ENCODE results near the gene CIP2A. TPM values are rescaled to one million over a fixed set of nuclear protein-coding genes. Genes with fewer than 3 reads are reported as not detected.

Gene CIP2A
- total RNA-seq, 1 donor from 2014 or later = 7.1 TPM

- DNase-seq (ENCODE audit: low spot score) = no peak
Measured at GRCh38 chr3:108510496-108510895, 78.7 kb downstream of the CIP2A start, which contains the start of gene MYH15. Gene MYH15, minus strand, starts transcription at chr3:108510596. Its CDS starts 66 bp downstream, at chr3:108510530.

- no peak for DNase-seq (ENCODE audit: low spot score)
Measured at GRCh38 chr3:108509871-108510270, 79.4 kb downstream of the CIP2A start.

GRCh38 chr3:108509263-108509662 lies 80.0 kb downstream of the CIP2A start:
- DNase-seq (ENCODE audit: low spot score) = no peak

GRCh38 chr3:108507902-108508301 lies 81.3 kb downstream of the CIP2A start:
- no peak for DNase-seq (ENCODE audit: low spot score)

GRCh38 chr3:108505811-108506210 lies 83.4 kb downstream of the CIP2A start:
- no peak for DNase-seq (ENCODE audit: low spot score)

DNA sequence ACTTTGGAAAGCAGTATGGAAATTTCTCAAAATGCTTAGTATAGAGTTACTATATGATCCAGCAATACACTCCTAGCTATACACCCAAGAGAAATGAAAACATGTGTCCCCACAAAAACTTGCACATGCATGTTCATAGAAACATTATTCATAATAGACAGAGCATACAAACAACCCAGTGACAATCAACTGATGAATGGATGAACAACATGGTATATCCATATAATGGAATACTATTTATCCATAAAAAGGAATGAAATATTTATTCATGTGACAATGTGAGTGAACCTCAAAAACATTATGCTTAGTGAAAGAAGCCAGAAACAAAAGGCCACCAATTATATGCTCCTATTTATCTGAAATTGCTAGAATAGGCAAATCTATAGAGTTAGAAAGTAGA lies 85.5 kb downstream of the CIP2A start:
- DNase-seq (ENCODE audit: low spot score) = no peak

DNA sequence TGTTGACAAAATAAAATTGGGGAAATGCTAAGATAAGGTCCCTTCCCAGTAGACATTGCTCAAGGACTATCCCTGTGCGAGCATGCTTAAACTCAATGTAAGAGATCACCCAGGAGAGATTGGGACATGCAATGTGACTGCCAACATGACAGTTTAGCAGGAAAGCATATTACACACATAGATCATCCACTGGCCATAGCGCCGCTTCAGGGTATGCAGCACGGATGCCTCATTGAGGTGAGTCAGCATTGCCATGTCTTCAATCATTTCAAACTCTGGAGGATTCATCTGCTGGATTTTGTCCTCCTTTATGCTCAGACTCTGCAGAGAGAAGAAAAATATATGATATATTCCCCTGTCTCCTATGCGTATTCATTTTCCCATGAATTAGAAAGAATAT lies 87.7 kb downstream of the CIP2A start:
- DNase-seq (ENCODE audit: low spot score) = no peak

DNA sequence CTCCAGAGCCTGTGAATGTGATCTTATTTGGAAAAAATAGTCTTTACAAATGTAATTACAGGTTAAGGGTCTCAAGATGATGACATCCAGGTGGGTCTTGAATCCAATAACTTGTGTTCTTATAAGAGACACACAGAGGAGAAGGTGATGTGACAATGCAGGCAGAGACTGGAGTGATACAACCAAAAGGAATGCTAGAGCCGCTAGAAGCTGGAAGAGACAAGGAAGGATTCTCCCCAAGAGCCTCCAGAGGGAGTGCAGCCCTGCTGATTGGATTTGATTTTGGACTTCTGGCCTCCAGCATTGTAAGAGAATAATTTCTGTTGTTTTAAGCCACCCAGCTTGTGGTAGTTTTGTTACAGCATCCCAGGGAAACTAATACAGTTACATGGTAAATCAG lies 88.5 kb downstream of the CIP2A start:
- no peak for DNase-seq (ENCODE audit: low spot score)

Other genes starting within 250 kb of the CIP2A start
- 0.52 TPM for gene MYH15, start 78.8 kb downstream of the CIP2A start, total RNA-seq
- gene DZIP3, start 284 bp upstream of the CIP2A start, total RNA-seq = 22.8 TPM
- not detected for gene RETNLB, start 168.0 kb upstream of the CIP2A start, total RNA-seq
- 0.96 TPM for gene TRAT1, start 233.3 kb upstream of the CIP2A start, total RNA-seq